ENCODE measurements around the gene NEU3. TPM values are rescaled to one million over a fixed set of nuclear protein-coding genes. Genes with fewer than 3 reads are reported as not detected.

NEU3 gene
- total RNA-seq, 3 donors from 2014 or later, result 6.0 to 8.5 (median 6.7) TPM

- intact Hi-C loops (cut with DNase I, micrococcal nuclease), result no loop called here
- DNase-seq (no peak), ATAC-seq (no peak)
- peaks cover 12% of the 10 kb centered on the region for H3K4me1 ChIP-seq (ENCODE audit: low read depth)
- no peaks in the 10 kb centered on the region for H3K9me3 ChIP-seq
- no peak for TF ChIP-seq CTCF (IDR thresholded peaks at IDR 0.05)
- H3K4me3 ChIP-seq, result peak overlapping the region; percentile 88
- H3K36me3 ChIP-seq (ENCODE audit: low read depth), result peaks cover 5% of the 10 kb centered on the region
Measured at GRCh38 chr11:74949753-74950137, 39.0 kb upstream of the NEU3 start.

GRCh38 chr11:74950374-74950969, 38.3 kb upstream of the NEU3 start:
- peaks cover 12% of the 10 kb centered on the region for H3K4me1 ChIP-seq (ENCODE audit: low read depth)
- no peak for ATAC-seq
- intact Hi-C loops (cut with DNase I, micrococcal nuclease), result no loop called here

GRCh38 chr11:74951226-74951625, 37.5 kb upstream of the NEU3 start:
- no peak for DNase-seq
- intact Hi-C loops (cut with DNase I, micrococcal nuclease), result no loop called here
- H3K4me3 ChIP-seq, result no peak overlapping the region
- peaks cover 5% of the 10 kb centered on the region for H3K36me3 ChIP-seq (ENCODE audit: low read depth)
- H3K9me3 ChIP-seq, result no peaks in the 10 kb centered on the region
- no peak for TF ChIP-seq CTCF (IDR thresholded peaks at IDR 0.05)
- no peak for ATAC-seq
- peaks cover 12% of the 10 kb centered on the region for H3K4me1 ChIP-seq (ENCODE audit: low read depth)

More at GRCh38 chr11:74950374-74950969, 38.3 kb upstream of the NEU3 start:
- H3K4me3 ChIP-seq, result no peak overlapping the region
- H3K36me3 ChIP-seq (ENCODE audit: low read depth), result peaks cover 5% of the 10 kb centered on the region
- DNase-seq, result no peak
- H3K9me3 ChIP-seq, result no peaks in the 10 kb centered on the region
- TF ChIP-seq CTCF (IDR thresholded peaks at IDR 0.05), result no peak

GRCh38 chr11:74952752-74953151, 36.0 kb upstream of the NEU3 start:
- no peak for TF ChIP-seq CTCF (IDR thresholded peaks at IDR 0.05)
- no peak overlapping the region for H3K4me3 ChIP-seq
- DNase-seq (no peak), ATAC-seq (no peak)
- no peaks in the 10 kb centered on the region for H3K9me3 ChIP-seq
- H3K4me1 ChIP-seq (ENCODE audit: low read depth), result peaks cover 12% of the 10 kb centered on the region
- H3K36me3 ChIP-seq (ENCODE audit: low read depth), result peaks cover 5% of the 10 kb centered on the region
- intact Hi-C loops (cut with DNase I, micrococcal nuclease), result no loop called here

GRCh38 chr11:74953451-74953850, 35.3 kb upstream of the NEU3 start:
- peaks cover 5% of the 10 kb centered on the region for H3K36me3 ChIP-seq (ENCODE audit: low read depth)
- peak in 1 of 3 donors; percentile 31 for DNase-seq
- peaks cover 12% of the 10 kb centered on the region for H3K4me1 ChIP-seq (ENCODE audit: low read depth)
- H3K9me3 ChIP-seq, result no peaks in the 10 kb centered on the region
- ATAC-seq, result no peak
- intact Hi-C loops (cut with DNase I, micrococcal nuclease), result no loop called here
- no peak for TF ChIP-seq CTCF (IDR thresholded peaks at IDR 0.05)
- H3K4me3 ChIP-seq, result no peak overlapping the region

GRCh38 chr11:74954199-74954598, 34.5 kb upstream of the NEU3 start:
- peaks cover 5% of the 10 kb centered on the region for H3K36me3 ChIP-seq (ENCODE audit: low read depth)
- DNase-seq, result no peak
- no peaks in the 10 kb centered on the region for H3K9me3 ChIP-seq
- peaks cover 10% of the 10 kb centered on the region for H3K4me1 ChIP-seq (ENCODE audit: low read depth)
- H3K4me3 ChIP-seq, result no peak overlapping the region
- TF ChIP-seq CTCF (IDR thresholded peaks at IDR 0.05), result no peak
- intact Hi-C loops (cut with DNase I, micrococcal nuclease), result no loop called here
- ATAC-seq, result no peak

All from mucosa of descending colon (tissue), 3 donors.